ENCODE results near the gene PPP4R3B. TPM values are rescaled to one million over a fixed set of nuclear protein-coding genes. Genes with fewer than 3 reads are reported as not detected.

PPP4R3B gene
- total and polyA plus RNA-seq, 2 of the 8 experiments (the other 6 are each of a cell fraction or from before 2014, with no cell fraction given): 8.5 to 39.1 TPM

DNA sequence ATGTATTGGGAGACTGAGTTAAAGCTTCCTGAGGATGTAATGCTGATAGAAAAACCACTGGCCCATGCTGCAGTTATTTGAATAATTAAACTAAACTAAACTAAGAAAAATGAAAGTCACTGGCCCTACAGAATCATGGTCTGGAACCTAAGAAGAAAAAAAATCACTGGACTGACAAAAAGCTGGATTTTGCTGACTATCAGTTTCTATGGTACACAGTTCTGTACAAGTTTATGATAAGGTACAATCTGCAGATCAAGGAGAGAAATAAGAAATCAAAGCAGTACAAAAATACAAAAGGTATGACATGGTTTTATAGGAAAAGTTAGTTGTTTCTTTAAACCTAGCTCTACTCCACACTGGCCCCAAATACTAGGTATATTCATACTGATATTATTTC, 15.6 kb downstream of the PPP4R3B start:
- Histone ChIP-seq H3K4me2 (ENCODE audit: insufficient read depth in 1 of 2, low read depth in 2 of 2, low read length in 2 of 2) (no peak overlapping the region), H4K5ac (ENCODE audit: insufficient read length, low read depth, low read length) (no peak overlapping the region), H2BK20ac (ENCODE audit: low read length) (no peak overlapping the region), H2BK120ac (replicated peaks; ENCODE audit: low read depth, low read length) (no peak overlapping the region), H3K36me3 (ENCODE audit: control insufficient read depth in 2 of 4, insufficient read depth in 4 of 4, low read length in 3 of 4) (peaks cover 4 to 18% (median 12%) of the 10 kb centered on the region in 4 experiments; a peak in 3 of 8 replicates), H3K23ac (ENCODE audit: insufficient read length) (no peak overlapping the region), H2AFZ (ENCODE audit: low read length) (no peak overlapping the region), H4K20me1 (replicated peaks in 1 of 2; ENCODE audit: control insufficient read depth in 1 of 2, insufficient read depth in 2 of 2, low read length in 2 of 2) (no peaks in the 10 kb centered on the region), H4K91ac (replicated peaks; ENCODE audit: insufficient read length, low read length) (no peak overlapping the region), H3K79me2 (ENCODE audit: control insufficient read depth in 1 of 2, insufficient read depth in 2 of 2, low read length in 2 of 2) (peaks cover 0 to 20% of the 10 kb centered on the region in 2 experiments; a peak in 1 of 4 replicates), H3K9ac (replicated peaks in 1 of 4; ENCODE audit: extremely low read depth in 1 of 4, low read depth in 3 of 4, low read length in 3 of 4) (no peak overlapping the region), H3K4me1 (replicated peaks in 1 of 4; ENCODE audit: control insufficient read depth in 3 of 4, insufficient read depth in 4 of 4, low read length in 3 of 4) (no peaks in the 10 kb centered on the region), H4K8ac (ENCODE audit: extremely low read depth, insufficient read depth, low read length) (no peak overlapping the region), H2BK15ac (ENCODE audit: low read length) (no peak overlapping the region), H3K27me3 (replicated peaks in 1 of 4; ENCODE audit: control insufficient read depth in 3 of 4, extremely low read depth in 1 of 4, insufficient read depth in 3 of 4, low read length in 3 of 4) (no peaks in the 10 kb centered on the region), H3K56ac (replicated peaks; ENCODE audit: insufficient read length, low read depth, low read length) (no peak overlapping the region), H3K27ac (ENCODE audit: low read depth, low read length) (no peak overlapping the region), H3K18ac (ENCODE audit: extremely low read depth, low read length) (no peak overlapping the region), H3K9me3 (ENCODE audit: insufficient read depth in 2 of 2, low read depth in 1 of 2, low read length in 1 of 2) (no peaks in the 10 kb centered on the region), H3K79me1 (ENCODE audit: low read depth, low read length) (no peaks in the 10 kb centered on the region; the same call in 1 of the 2 replicates), H2BK12ac (ENCODE audit: low read depth, low read length) (no peak overlapping the region), H2BK5ac (ENCODE audit: low read depth, low read length) (no peak overlapping the region), H3K4me3 (ENCODE audit: extremely low read depth in 1 of 4, insufficient read depth in 2 of 4, low read depth in 3 of 4, low read length in 4 of 4) (no peak overlapping the region), H3K4ac (replicated peaks; ENCODE audit: insufficient read length, low read depth, low read length) (no peak overlapping the region), H3K14ac (ENCODE audit: insufficient read length) (no peak overlapping the region), H3K23me2 (ENCODE audit: low read depth, low read length) (no peaks in the 10 kb centered on the region), H2AK5ac (ENCODE audit: low read depth, low read length) (no peak overlapping the region)
- FAIRE-seq (no peak), DNase-seq (ENCODE audit: low read depth in 1 of 2, low spot score in 2 of 2) (no peak)
- CTCF ChIA-PET (ENCODE audit: partially characterized antibody): interaction anchor here (0.6 kb wide), 1 partner anchor 1426 kb away, joined by 3 read pairs; no protein-coding TSS in a partner anchor
- POLR2A ChIA-PET (ENCODE audit: partially characterized antibody): interaction anchor here (1.0 kb wide), 1 partner anchor 10 kb away, joined by 3 read pairs; no protein-coding TSS in a partner anchor
- TF ChIP-seq SP4 (IDR thresholded peaks at IDR 0.05; ENCODE audit: low read length): no peak
- no peak for TF ChIP-seq RFX5 (IDR thresholded peaks at IDR 0.05; ENCODE audit: borderline replicate concordance, low read depth, low read length)
- no peak for TF ChIP-seq KDM5A (IDR thresholded peaks at IDR 0.05; ENCODE audit: low read length)
- no peak for TF ChIP-seq SIN3A (conservative IDR thresholded peaks at IDR 0.05 in 1 of 2, IDR thresholded peaks at IDR 0.05 in 1 of 2; ENCODE audit: low read depth in 1 of 2, low read length in 2 of 2)
- no peak for TF ChIP-seq RBBP5 (IDR thresholded peaks at IDR 0.05; ENCODE audit: borderline replicate concordance, low read depth, low read length)
- TF ChIP-seq CBX8 (IDR thresholded peaks at IDR 0.05; ENCODE audit: borderline replicate concordance, low read depth, low read length): no peak
- TF ChIP-seq BCL11A (IDR thresholded peaks at IDR 0.05; ENCODE audit: low read depth in 2 of 2, low read length in 2 of 2): no peak
